Fibroblast of pulmonary artery (primary cell): Measurements from ENCODE around the gene MOB3A.

Experiments used
- DNase-seq: peaks from one replicate; pipeline ENCODE4 v3.0.0-alpha.2; 2010; ENCODE audit warnings: low read depth
- H3K4me3 ChIP-seq: replicated peaks from 2 replicates; pipeline ENCODE4 v1.5.1; 2011; ENCODE audit warnings: low read depth, mild to moderate bottlenecking, control low read depth, low read length, moderate library complexity
- CTCF ChIP-seq: IDR thresholded peaks from 2 replicates; pipeline ENCODE4 v1.5.1; 2011; ENCODE audit warnings: mild to moderate bottlenecking, control low read depth, low read length, inconsistent platforms; ENCODE audit errors: missing control alignments

MOB3A gene

GRCh38 chr19:2117215-2117960 is 21.3 kb upstream of the MOB3A start:
- H3K4me3 ChIP-seq = no peak overlapping the region
- DNase-seq = no peak
- no peak for TF ChIP-seq CTCF

- TF ChIP-seq CTCF = no peak
- no peak for DNase-seq
- H3K4me3 ChIP-seq = no peak overlapping the region
These were observed 20.4 kb upstream of the MOB3A start for GRCh38 chr19:2116507-2116906.

GRCh38 chr19:2115911-2116426 is 19.8 kb upstream of the MOB3A start:
- no peak for DNase-seq
- H3K4me3 ChIP-seq = no peak overlapping the region
- TF ChIP-seq CTCF = no peak

- DNase-seq = no peak
- TF ChIP-seq CTCF = no peak
- H3K4me3 ChIP-seq = no peak overlapping the region
These were observed 19.2 kb upstream of the MOB3A start for GRCh38 chr19:2115324-2115723.

GRCh38 chr19:2114821-2115220 is 18.7 kb upstream of the MOB3A start:
- TF ChIP-seq CTCF = no peak
- DNase-seq = no peak
- no peak overlapping the region for H3K4me3 ChIP-seq

- no peak for TF ChIP-seq CTCF
- no peak overlapping the region for H3K4me3 ChIP-seq
- DNase-seq = no peak
These were observed 18.1 kb upstream of the MOB3A start for GRCh38 chr19:2114218-2114617.
